Measurements from ENCODE around the gene YIF1A.

GRCh38 chr11:66333220-66333877 lies 44.4 kb upstream of the YIF1A start:
- TF ChIP-seq MAFK (IDR thresholded peaks at IDR 0.05; ENCODE audit: low read depth, low read length): no peak
- TF ChIP-seq POLR2A (IDR thresholded peaks at IDR 0.05; ENCODE audit: low read depth, low read length): no peak
- no peak for TF ChIP-seq CHD1 (IDR thresholded peaks at IDR 0.05; ENCODE audit: low read depth, low read length)
- no peak for TF ChIP-seq CTCF (conservative IDR thresholded peaks at IDR 0.05; ENCODE audit: low read depth, low read length)
